GM12878 (cell line): Measurements from ENCODE around the gene OLFM2. TPM values are rescaled to one million over a fixed set of nuclear protein-coding genes. Genes with fewer than 3 reads are reported as not detected.

Experiments used
- ATAC-seq: fragments of 200-7000 bp; cut with Tn5 transposase; 3 replicates; pipeline ENCODE4 v1.9.1; 2020; ENCODE audit warnings: mild to moderate bottlenecking, moderate library complexity
- BruUV-seq: library from RNA; stranded (reverse); fragments of 400-500 nt; replicated peaks from 2 replicates; lab custom pipeline; 2021; lab: Mats Ljungman, UMichigan
- CTCF ChIA-PET: fragments of 300-600 bp; sonication (Branson Sonifier 250); formaldehyde crosslinking; extraction: SDS; loops from one replicate; lab custom pipeline; 2021; ENCODE audit warnings: inconsistent platforms; lab: Yijun Ruan, JAX
- POLR2A ChIA-PET: fragments of 350-600 bp; formaldehyde crosslinking; extraction: SDS; loops from one replicate; lab custom pipeline; 2021; ENCODE audit warnings: inconsistent platforms; lab: Charles Lee
- RAD21 ChIA-PET: fragments of 300-600 bp; sonication (Branson Sonifier 250); formaldehyde crosslinking; loops from one replicate; lab custom pipeline; 2023; ENCODE audit warnings: antibody characterized with exemption; ENCODE audit not compliant: unreplicated experiment; lab: Charles Lee
- SMC1A ChIA-PET: fragments of 300-600 bp; sonication (Branson Sonifier 250); formaldehyde crosslinking; loops from one replicate; lab custom pipeline; 2023; ENCODE audit not compliant: unreplicated experiment, uncharacterized antibody; lab: Charles Lee
- DNase-seq: peaks from one replicate; pipeline ENCODE4 v3.0.0-alpha.2; 2011; ENCODE audit warnings: low read depth, low spot score
- FAIRE-seq: peaks from 3 replicates; lab custom pipeline; 2011; peaks lifted over from hg19 to GRCh38; lab: Jason Lieb, UNC
- H2AFZ ChIP-seq: 2 replicates; pipeline ENCODE4 v1.6.0; 2011; ENCODE audit warnings: low read depth, low read length, control low read depth; ENCODE audit not compliant: control insufficient read depth
- H3K27ac ChIP-seq: 2 replicates; pipeline ENCODE4 v1.5.1; 2011; ENCODE audit warnings: control low read depth; ENCODE audit not compliant: control insufficient read depth, insufficient read depth
- H3K27me3 ChIP-seq, 2 experiments: replicated peaks in 1 of 2; 2 replicates each; pipeline versions ENCODE4 v1.6.0 to v1.6.1; 2011; ENCODE audit warnings: low read length in 1 of 2; ENCODE audit not compliant: control insufficient read depth in 2 of 2, insufficient read depth in 2 of 2
- H3K36me3 ChIP-seq, 2 experiments: 2 replicates each; pipeline ENCODE4 v1.5.1; 2011; ENCODE audit warnings: low read length in 1 of 2; ENCODE audit not compliant: control insufficient read depth in 2 of 2, insufficient read depth in 2 of 2
- H3K4me1 ChIP-seq: 2 replicates; pipeline ENCODE4 v1.6.1; 2011; ENCODE audit warnings: mild to moderate bottlenecking, low read length, moderate library complexity, mixed read lengths; ENCODE audit not compliant: control insufficient read depth, insufficient read depth
- H3K4me2 ChIP-seq: 2 replicates; pipeline ENCODE4 v1.6.0; 2011; ENCODE audit warnings: control low read depth; ENCODE audit not compliant: control insufficient read depth, insufficient read depth
- H3K4me3 ChIP-seq: fragments of 200-600 bp; sonication (generic); 2 replicates; pipeline ENCODE4 v1.5.1; 2016
- H3K79me2 ChIP-seq: 2 replicates; pipeline ENCODE4 v1.6.0; 2011; ENCODE audit warnings: low read length; ENCODE audit not compliant: control insufficient read depth, insufficient read depth
- H3K9ac ChIP-seq: 2 replicates; pipeline ENCODE4 v1.8.0; 2011; ENCODE audit warnings: low read length, control low read depth, mixed read lengths; ENCODE audit not compliant: control insufficient read depth, insufficient read depth
- H3K9me3 ChIP-seq: replicated peaks from 3 replicates; pipeline ENCODE4 v1.5.1; 2011; ENCODE audit warnings: mild to moderate bottlenecking, low read length; ENCODE audit not compliant: control insufficient read depth, insufficient read depth
- H4K20me1 ChIP-seq: 2 replicates; pipeline ENCODE4 v1.6.0; 2011; ENCODE audit not compliant: control insufficient read depth, insufficient read depth
- BACH1 ChIP-seq: fragments of 450-650 bp; IDR thresholded peaks from 2 replicates; pipeline ENCODE4 v1.6.1; 2017; ENCODE audit warnings: mild to moderate bottlenecking, borderline replicate concordance
- CUX1 ChIP-seq: IDR thresholded peaks from 2 replicates; pipeline ENCODE4 v1.6.1; 2012; ENCODE audit warnings: improper control_type of control experiment, low read depth, low read length; ENCODE audit not compliant: insufficient replicate concordance
- LARP7 ChIP-seq: fragments of 450-650 bp; IDR thresholded peaks from 2 replicates; pipeline ENCODE4 v1.6.1; 2017; ENCODE audit warnings: mild to moderate bottlenecking
- MLLT1 ChIP-seq: fragments of 450-650 bp; IDR thresholded peaks from 2 replicates; pipeline ENCODE4 v1.6.1; 2016; ENCODE audit warnings: mild to moderate bottlenecking
- PBX3 ChIP-seq: IDR thresholded peaks from 2 replicates; pipeline ENCODE4 v1.6.1; 2011; ENCODE audit warnings: mild to moderate bottlenecking, low read depth, low read length, moderate library complexity; ENCODE audit not compliant: insufficient replicate concordance
- SPI1 ChIP-seq: IDR thresholded peaks from 2 replicates; pipeline ENCODE4 v1.6.1; 2011; ENCODE audit warnings: low read depth, mild to moderate bottlenecking, low read length, moderate library complexity, borderline replicate concordance; ENCODE audit not compliant: insufficient read depth
- WGBS: methylation state at CpG from one replicate; pipeline ENCODE4 v1.1.6; 2016; ENCODE audit warnings: low lambda C conversion rate; ENCODE audit not compliant: insufficient replicate concordance, insufficient coverage; ENCODE audit errors: missing lambda C conversion rate; 5-methylcytosine and 5-hydroxymethylcytosine counted together
- in situ Hi-C: fragments of 300-500 bp; cut with MboI; formaldehyde crosslinking; loops from 9 replicates; pipeline ENCODE4 v1.14.3; 2018; ENCODE audit warnings: mixed read lengths
- intact Hi-C: fragments of 100-400 bp; cut with micrococcal nuclease; formaldehyde crosslinking; loops from one replicate; pipeline ENCODE4 v1.14.2; 2022; ENCODE audit not compliant: unreplicated experiment
- polyA plus RNA-seq, 11 experiments: library from polyadenylated mRNA; depleted of rRNA in 4 of 11; unstranded in 6 of 11; stranded (reverse) in 5 of 11; fragments of >200 nt; fragmentation: Nextera tagmentation in 4 of 11; fragmentation: Illumina TruSeq in 1 of 11; extraction: Ambion mirVana in 4 of 11; extraction: Trizol in 1 of 11; gene quantifications; 1 replicate in 1 of 11; 2 replicates in 10 of 11; pipeline versions ENCODE4 v1.2.1 to v1.2.3, GENCODE V29; 2011 to 2016; ENCODE audit warnings: inconsistent platforms in 2 of 11, missing spikeins in 2 of 11, low read depth in 1 of 11
- total RNA-seq, 4 experiments: library from RNA; depleted of rRNA in 3 of 4; stranded (reverse); fragments of >200 nt in 3 of 4; fragmentation: Illumina TruSeq in 1 of 4; extraction: Trizol in 1 of 4; gene quantifications; 2 replicates each; pipeline versions ENCODE4 v1.2.1 to v1.2.3, GENCODE V29; 2013 to 2021
- TF ChIP-seq, protein P1 (sequence below), 3 experiments: IDR thresholded peaks in 2 of 3; conservative IDR thresholded peaks in 1 of 3; 2 replicates each; pipeline ENCODE4 v1.5.1; 2011; ENCODE audit warnings: low read depth in 3 of 3, low read length in 3 of 3, mild to moderate bottlenecking in 3 of 3, control low read depth in 2 of 3, moderate library complexity in 2 of 3, inconsistent platforms in 1 of 3, mixed read lengths in 1 of 3; ENCODE audit not compliant: control insufficient read depth in 2 of 3, insufficient read depth in 1 of 3; ENCODE audit errors: extremely low read depth in 1 of 3
- TF ChIP-seq, protein P2 (sequence below): fragments of 450-650 bp; IDR thresholded peaks from 2 replicates; pipeline ENCODE4 v1.6.1; 2017; ENCODE audit warnings: antibody characterized with exemption, mild to moderate bottlenecking, moderate library complexity
- TF ChIP-seq, protein P3 (sequence below): fragments of 450-650 bp; IDR thresholded peaks from 2 replicates; pipeline ENCODE4 v1.6.1; 2016; ENCODE audit warnings: mild to moderate bottlenecking

OLFM2 gene
- total and polyA plus RNA-seq, 10 of the 15 experiments (the other 5 are each of a cell fraction or from before 2014, with no cell fraction given) = 0.07 to 3.5 (median 0.27) TPM; not detected in 5

- FAIRE-seq (no peak), ATAC-seq (no peak), DNase-seq (no peak)
- peaks cover 16% of the 10 kb centered on the region for H3K4me1 ChIP-seq
- no peak overlapping the region for H3K27ac ChIP-seq
- ChIA-PET CTCF (no interaction called here), RAD21 (no interaction called here), POLR2A (no interaction called here), SMC1A (no interaction called here)
- no peak overlapping the region for H2AFZ ChIP-seq
- no peak overlapping the region for H3K4me3 ChIP-seq
- H3K36me3 ChIP-seq = no peaks in the 10 kb centered on the region
- H3K27me3 ChIP-seq = no peaks in the 10 kb centered on the region
- no peak overlapping the region for H3K4me2 ChIP-seq
- intact Hi-C loops (no loop called here), in situ Hi-C loops (no loop called here)
- WGBS = 74% methylated on average over 8 of the region's 8 CpGs
- H3K9me3 ChIP-seq = no peaks in the 10 kb centered on the region
- H3K9ac ChIP-seq = no peak overlapping the region
- no peaks in the 10 kb centered on the region for H3K79me2 ChIP-seq
- H4K20me1 ChIP-seq = no peaks in the 10 kb centered on the region
- BruUV-seq = no TSS peak
- TF ChIP-seq LARP7 (no peak), MLLT1 (no peak), SPI1 (no peak), PBX3 (no peak), BACH1 (no peak), CUX1 (no peak)
- TF ChIP-seq, protein P1, sequence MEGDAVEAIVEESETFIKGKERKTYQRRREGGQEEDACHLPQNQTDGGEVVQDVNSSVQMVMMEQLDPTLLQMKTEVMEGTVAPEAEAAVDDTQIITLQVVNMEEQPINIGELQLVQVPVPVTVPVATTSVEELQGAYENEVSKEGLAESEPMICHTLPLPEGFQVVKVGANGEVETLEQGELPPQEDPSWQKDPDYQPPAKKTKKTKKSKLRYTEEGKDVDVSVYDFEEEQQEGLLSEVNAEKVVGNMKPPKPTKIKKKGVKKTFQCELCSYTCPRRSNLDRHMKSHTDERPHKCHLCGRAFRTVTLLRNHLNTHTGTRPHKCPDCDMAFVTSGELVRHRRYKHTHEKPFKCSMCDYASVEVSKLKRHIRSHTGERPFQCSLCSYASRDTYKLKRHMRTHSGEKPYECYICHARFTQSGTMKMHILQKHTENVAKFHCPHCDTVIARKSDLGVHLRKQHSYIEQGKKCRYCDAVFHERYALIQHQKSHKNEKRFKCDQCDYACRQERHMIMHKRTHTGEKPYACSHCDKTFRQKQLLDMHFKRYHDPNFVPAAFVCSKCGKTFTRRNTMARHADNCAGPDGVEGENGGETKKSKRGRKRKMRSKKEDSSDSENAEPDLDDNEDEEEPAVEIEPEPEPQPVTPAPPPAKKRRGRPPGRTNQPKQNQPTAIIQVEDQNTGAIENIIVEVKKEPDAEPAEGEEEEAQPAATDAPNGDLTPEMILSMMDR (IDR thresholded peaks at IDR 0.05 in 2 of 3, conservative IDR thresholded peaks at IDR 0.05 in 1 of 3; ENCODE audit: control insufficient read depth in 2 of 3, extremely low read depth in 1 of 3, insufficient read depth in 1 of 3, low read depth in 3 of 3, low read length in 3 of 3) = no peak
- TF ChIP-seq, protein P2, sequence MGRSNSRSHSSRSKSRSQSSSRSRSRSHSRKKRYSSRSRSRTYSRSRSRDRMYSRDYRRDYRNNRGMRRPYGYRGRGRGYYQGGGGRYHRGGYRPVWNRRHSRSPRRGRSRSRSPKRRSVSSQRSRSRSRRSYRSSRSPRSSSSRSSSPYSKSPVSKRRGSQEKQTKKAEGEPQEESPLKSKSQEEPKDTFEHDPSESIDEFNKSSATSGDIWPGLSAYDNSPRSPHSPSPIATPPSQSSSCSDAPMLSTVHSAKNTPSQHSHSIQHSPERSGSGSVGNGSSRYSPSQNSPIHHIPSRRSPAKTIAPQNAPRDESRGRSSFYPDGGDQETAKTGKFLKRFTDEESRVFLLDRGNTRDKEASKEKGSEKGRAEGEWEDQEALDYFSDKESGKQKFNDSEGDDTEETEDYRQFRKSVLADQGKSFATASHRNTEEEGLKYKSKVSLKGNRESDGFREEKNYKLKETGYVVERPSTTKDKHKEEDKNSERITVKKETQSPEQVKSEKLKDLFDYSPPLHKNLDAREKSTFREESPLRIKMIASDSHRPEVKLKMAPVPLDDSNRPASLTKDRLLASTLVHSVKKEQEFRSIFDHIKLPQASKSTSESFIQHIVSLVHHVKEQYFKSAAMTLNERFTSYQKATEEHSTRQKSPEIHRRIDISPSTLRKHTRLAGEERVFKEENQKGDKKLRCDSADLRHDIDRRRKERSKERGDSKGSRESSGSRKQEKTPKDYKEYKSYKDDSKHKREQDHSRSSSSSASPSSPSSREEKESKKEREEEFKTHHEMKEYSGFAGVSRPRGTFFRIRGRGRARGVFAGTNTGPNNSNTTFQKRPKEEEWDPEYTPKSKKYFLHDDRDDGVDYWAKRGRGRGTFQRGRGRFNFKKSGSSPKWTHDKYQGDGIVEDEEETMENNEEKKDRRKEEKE = no peak
- TF ChIP-seq, protein P3, sequence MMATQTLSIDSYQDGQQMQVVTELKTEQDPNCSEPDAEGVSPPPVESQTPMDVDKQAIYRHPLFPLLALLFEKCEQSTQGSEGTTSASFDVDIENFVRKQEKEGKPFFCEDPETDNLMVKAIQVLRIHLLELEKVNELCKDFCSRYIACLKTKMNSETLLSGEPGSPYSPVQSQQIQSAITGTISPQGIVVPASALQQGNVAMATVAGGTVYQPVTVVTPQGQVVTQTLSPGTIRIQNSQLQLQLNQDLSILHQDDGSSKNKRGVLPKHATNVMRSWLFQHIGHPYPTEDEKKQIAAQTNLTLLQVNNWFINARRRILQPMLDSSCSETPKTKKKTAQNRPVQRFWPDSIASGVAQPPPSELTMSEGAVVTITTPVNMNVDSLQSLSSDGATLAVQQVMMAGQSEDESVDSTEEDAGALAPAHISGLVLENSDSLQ = no peak
These were observed 75.9 kb downstream of the OLFM2 start for GRCh38 chr19:9860407-9860806.
